ENCODE measurements around the gene ARHGAP15.

GRCh38 chr2:143793381-143793780 is 664.2 kb downstream of the ARHGAP15 start:
- no peak for TF ChIP-seq TARDBP (IDR thresholded peaks at IDR 0.05)
- no peak for TF ChIP-seq SP1 (IDR thresholded peaks at IDR 0.05)
- no peak for TF ChIP-seq FOXM1 (IDR thresholded peaks at IDR 0.05; ENCODE audit: borderline replicate concordance)
- TF ChIP-seq ELF4 (IDR thresholded peaks at IDR 0.05): no peak
- TF ChIP-seq HDGF (IDR thresholded peaks at IDR 0.05; ENCODE audit: borderline replicate concordance): no peak
- TF ChIP-seq SUZ12 (IDR thresholded peaks at IDR 0.05): no peak
- TF ChIP-seq ZNF384 (IDR thresholded peaks at IDR 0.05): no peak
- TF ChIP-seq ARNT (IDR thresholded peaks at IDR 0.05): no peak
- TF ChIP-seq BHLHE40 (IDR thresholded peaks at IDR 0.05; ENCODE audit: borderline replicate concordance): no peak
- TF ChIP-seq PKNOX1 (IDR thresholded peaks at IDR 0.05): no peak
- no peak for TF ChIP-seq CTBP1 (IDR thresholded peaks at IDR 0.05; ENCODE audit: borderline replicate concordance)
- TF ChIP-seq NFRKB (IDR thresholded peaks at IDR 0.05): no peak
- no peak for TF ChIP-seq FOXA1 (IDR thresholded peaks at IDR 0.05)
- TF ChIP-seq FOXK2 (IDR thresholded peaks at IDR 0.05): no peak

Measured in HEK293T (cell line).